BLaER1 treated with 17β-estradiol and CSF1 and Interleukin-3, amounts not matched to agents 10 nM and 100 nM (cell line): ENCODE results near the gene ZFYVE19.
A peak's percentile ranks its signal among the peaks of the same experiment; 100 is the strongest.

ENCODE experiments used
- H3K27ac ChIP-seq, 11 experiments: shearing (Covaris generic); formaldehyde crosslinking; 2 replicates each; pipeline ENCODE4 v1.8.1; 2022
- H3K27me3 ChIP-seq, 11 experiments: shearing (Covaris generic); formaldehyde crosslinking; 2 replicates each; pipeline ENCODE4 v1.8.1; 2022
- H3K36me3 ChIP-seq, 11 experiments: shearing (Covaris generic); formaldehyde crosslinking; 2 replicates each; pipeline ENCODE4 v1.8.1; 2022
- H3K4me1 ChIP-seq, 10 experiments: shearing (Covaris generic); formaldehyde crosslinking; 2 replicates each; pipeline ENCODE4 v1.8.1; 2022
- H3K4me2 ChIP-seq, 11 experiments: shearing (Covaris generic); formaldehyde crosslinking; 2 replicates each; pipeline ENCODE4 v1.8.1; 2022
- H3K4me3 ChIP-seq, 10 experiments: shearing (Covaris generic); formaldehyde crosslinking; 2 replicates each; pipeline ENCODE4 v1.8.1; 2022
- H3K9ac ChIP-seq, 11 experiments: shearing (Covaris generic); formaldehyde crosslinking; 2 replicates each; pipeline ENCODE4 v1.8.1; 2022
- H3K9me3 ChIP-seq, 11 experiments: shearing (Covaris generic); formaldehyde crosslinking; replicated peaks in 1 of 11; 2 replicates each; pipeline ENCODE4 v1.8.1; 2022
- H4K20me1 ChIP-seq, 11 experiments: shearing (Covaris generic); formaldehyde crosslinking; 2 replicates each; pipeline ENCODE4 v1.8.1; 2022
- Cebpa-rat ChIP-seq, 11 experiments: shearing (Covaris generic); IDR thresholded peaks; 2 replicates each; pipeline ENCODE4 v1.8.1; 2022

Gene ZFYVE19

DNA sequence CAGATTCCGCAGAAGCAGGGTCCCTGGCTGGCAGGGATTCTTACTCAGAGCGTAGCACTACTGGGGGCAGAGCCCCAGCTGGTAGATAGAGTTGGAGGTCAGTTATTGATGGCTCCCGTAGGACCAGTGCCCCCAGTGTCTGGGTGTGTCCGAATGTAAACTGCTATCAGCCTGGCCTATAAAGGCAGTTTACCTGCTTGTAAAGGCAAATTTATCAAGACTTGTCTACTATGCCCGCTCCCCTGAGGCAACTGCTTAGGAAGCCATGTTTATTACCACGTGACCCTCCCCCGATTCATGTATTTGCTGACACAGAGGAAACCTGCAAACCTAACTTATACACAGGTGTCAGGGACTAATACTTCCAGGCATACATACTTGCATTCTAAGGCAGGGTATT lies 22.2 kb downstream of the ZFYVE19 start:
- Histone ChIP-seq H3K4me2 (no peak overlapping the region), H3K9me3 (no peaks in the 10 kb centered on the region), H3K36me3 (no peaks in the 10 kb centered on the region), H3K27me3 (no peaks in the 10 kb centered on the region), H3K4me1 (no peaks in the 10 kb centered on the region), H3K27ac (no peak overlapping the region), H3K9ac (no peak overlapping the region), H4K20me1 (no peaks in the 10 kb centered on the region; a peak in 1 of 22 replicates), H3K4me3 (no peak overlapping the region)
- TF ChIP-seq Cebpa-rat (IDR thresholded peaks at IDR 0.05) = no peak

DNA sequence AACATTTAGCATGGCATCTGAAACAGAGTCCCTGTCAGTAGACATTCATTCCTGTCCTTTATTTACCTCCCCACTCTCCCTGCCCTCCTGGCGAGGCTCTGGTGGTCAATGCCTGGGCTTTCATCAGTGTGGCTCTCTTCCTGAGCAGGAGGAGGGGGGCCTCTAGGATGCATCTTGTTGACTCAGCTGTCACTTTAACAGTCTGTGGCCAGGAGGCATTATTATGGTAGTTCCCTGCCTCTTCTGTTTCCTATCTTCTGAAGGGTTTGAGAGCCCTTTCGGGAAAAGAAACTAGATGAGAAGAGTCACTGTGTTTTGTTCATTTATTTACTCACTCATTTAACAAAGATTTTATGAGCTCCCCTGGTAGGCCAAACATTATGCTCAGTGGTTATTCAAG lies 24.0 kb downstream of the ZFYVE19 start:
- no peaks in the 10 kb centered on the region for H3K4me1 ChIP-seq
- H3K36me3 ChIP-seq = no peaks in the 10 kb centered on the region
- no peak overlapping the region for H3K4me2 ChIP-seq
- H3K27me3 ChIP-seq = no peaks in the 10 kb centered on the region
- no peak overlapping the region for H3K4me3 ChIP-seq
- H3K9me3 ChIP-seq = no peaks in the 10 kb centered on the region
- H4K20me1 ChIP-seq = no peaks in the 10 kb centered on the region; a peak in 1 of 22 replicates
- no peak for TF ChIP-seq Cebpa-rat (IDR thresholded peaks at IDR 0.05)
- H3K27ac ChIP-seq = no peak overlapping the region
- no peak overlapping the region for H3K9ac ChIP-seq

DNA sequence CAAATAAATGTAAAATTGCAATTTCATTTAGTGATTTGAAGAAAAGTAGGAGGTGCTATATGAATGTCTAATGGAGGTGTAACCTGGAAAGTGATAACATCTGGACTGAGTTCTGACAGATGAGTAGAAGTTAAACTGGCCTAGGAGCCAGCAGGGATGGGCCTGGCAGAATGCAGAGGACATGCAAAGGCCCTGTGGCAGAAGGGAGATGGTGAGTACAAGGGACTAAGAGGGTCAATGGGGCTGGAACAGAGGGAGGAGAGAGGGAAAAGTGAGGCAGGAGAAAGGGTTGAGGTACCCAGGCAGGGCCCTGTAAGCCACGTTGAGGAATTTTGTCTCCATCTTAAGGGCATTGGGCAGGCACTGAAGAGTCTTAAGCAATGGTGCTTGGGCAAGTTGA lies 25.0 kb downstream of the ZFYVE19 start:
- TF ChIP-seq Cebpa-rat (IDR thresholded peaks at IDR 0.05) = no peak
- H3K27ac ChIP-seq = no peak overlapping the region
- H3K4me2 ChIP-seq = no peak overlapping the region
- no peaks in the 10 kb centered on the region for H3K36me3 ChIP-seq
- no peaks in the 10 kb centered on the region for H3K27me3 ChIP-seq
- H3K9me3 ChIP-seq = no peaks in the 10 kb centered on the region
- no peak overlapping the region for H3K9ac ChIP-seq
- H3K4me3 ChIP-seq = no peak overlapping the region
- H4K20me1 ChIP-seq = no peaks in the 10 kb centered on the region; a peak in 1 of 22 replicates
- H3K4me1 ChIP-seq = no peaks in the 10 kb centered on the region

DNA sequence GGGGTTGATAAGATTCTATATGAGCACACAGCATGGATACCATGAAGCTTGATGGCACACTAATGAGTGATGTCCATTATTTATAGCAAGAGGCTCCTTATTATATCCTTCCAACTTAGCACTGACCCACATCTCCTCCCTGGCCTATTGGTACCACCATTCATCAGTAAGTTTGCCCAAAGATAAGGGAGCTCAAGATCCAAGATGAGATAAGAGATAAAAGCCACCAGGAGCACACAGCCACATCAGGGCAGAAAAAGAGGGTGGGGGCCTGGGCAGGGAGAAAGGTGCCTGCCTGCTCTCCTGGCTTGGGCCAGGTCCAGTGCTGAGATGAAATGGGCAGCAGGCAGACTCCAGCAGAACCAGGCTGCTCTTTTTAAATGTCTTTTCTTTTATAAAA lies 26.0 kb downstream of the ZFYVE19 start:
- Histone ChIP-seq H3K27me3 (no peaks in the 10 kb centered on the region), H4K20me1 (no peaks in the 10 kb centered on the region; a peak in 1 of 22 replicates), H3K27ac (no peak overlapping the region), H3K4me1 (no peaks in the 10 kb centered on the region), H3K9me3 (no peaks in the 10 kb centered on the region), H3K4me2 (no peak overlapping the region), H3K4me3 (no peak overlapping the region), H3K36me3 (no peaks in the 10 kb centered on the region), H3K9ac (no peak overlapping the region)
- TF ChIP-seq Cebpa-rat (IDR thresholded peaks at IDR 0.05) = no peak

DNA sequence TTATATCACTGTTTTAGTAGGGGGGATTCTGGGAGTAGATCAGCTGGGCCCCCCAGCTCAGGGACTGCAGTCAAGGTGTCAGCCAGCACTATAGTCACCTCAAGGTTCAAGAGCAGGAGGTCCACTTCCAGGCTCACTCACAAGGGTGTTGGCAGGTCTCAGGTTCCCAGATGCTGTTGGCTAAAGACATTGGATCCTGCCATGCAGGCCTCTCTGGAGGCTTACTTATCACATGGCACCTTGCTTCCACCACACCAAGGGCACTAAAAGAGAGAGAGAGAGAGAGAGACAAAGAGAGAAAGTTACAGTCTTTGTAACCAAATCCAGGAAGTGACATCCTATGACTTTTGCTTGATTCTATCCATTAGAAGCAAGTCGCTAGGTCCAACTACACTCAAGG lies 29.1 kb downstream of the ZFYVE19 start:
- no peak for TF ChIP-seq Cebpa-rat (IDR thresholded peaks at IDR 0.05)
- Histone ChIP-seq H3K9ac (no peak overlapping the region), H3K36me3 (no peaks in the 10 kb centered on the region), H3K9me3 (no peaks in the 10 kb centered on the region), H3K4me2 (no peak overlapping the region), H3K27me3 (no peaks in the 10 kb centered on the region), H3K4me3 (no peak overlapping the region), H3K4me1 (no peaks in the 10 kb centered on the region), H3K27ac (no peak overlapping the region), H4K20me1 (no peaks in the 10 kb centered on the region)

DNA sequence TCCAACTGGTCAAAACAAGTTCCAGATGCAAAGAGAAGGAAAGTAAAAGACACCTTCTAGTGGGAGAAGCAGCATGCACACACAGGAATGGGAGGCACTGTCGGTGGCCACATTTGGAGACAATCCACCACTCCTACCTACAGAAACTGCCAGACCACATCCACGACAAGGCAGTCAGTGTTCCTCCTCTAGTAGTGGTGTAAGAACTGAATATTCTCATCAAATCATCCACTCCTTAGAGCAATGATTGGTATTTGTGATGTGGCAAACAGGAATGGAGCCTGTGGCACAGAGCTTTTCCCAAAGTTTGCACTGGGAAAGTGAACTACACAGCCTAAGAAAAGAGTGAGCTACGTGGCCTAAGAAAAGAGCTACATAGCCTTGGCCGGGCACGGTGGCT lies 31.9 kb downstream of the ZFYVE19 start:
- no peak for TF ChIP-seq Cebpa-rat (IDR thresholded peaks at IDR 0.05)
- H3K36me3 ChIP-seq = no peaks in the 10 kb centered on the region
- H3K4me1 ChIP-seq = peaks cover 0 to 8% (median 6%) of the 10 kb centered on the region in 10 experiments; a peak in 9 of 20 replicates
- no peak overlapping the region for H3K9ac ChIP-seq
- H4K20me1 ChIP-seq = no peaks in the 10 kb centered on the region
- no peak overlapping the region for H3K4me2 ChIP-seq
- H3K27me3 ChIP-seq = peaks cover 0 to 6% (median 0%) of the 10 kb centered on the region in 11 experiments; a peak in 4 of 22 replicates
- H3K4me3 ChIP-seq = no peak overlapping the region
- no peaks in the 10 kb centered on the region for H3K9me3 ChIP-seq
- no peak overlapping the region for H3K27ac ChIP-seq

GRCh38 chr15:40841741-40842140 lies 34.9 kb downstream of the ZFYVE19 start:
- Histone ChIP-seq H3K4me3 (no peak overlapping the region), H3K4me1 (peaks cover 19 to 32% (median 28%) of the 10 kb centered on the region in 10 experiments), H3K9me3 (no peaks in the 10 kb centered on the region), H3K27me3 (peaks cover 0 to 6% (median 0%) of the 10 kb centered on the region in 11 experiments; a peak in 5 of 22 replicates), H3K9ac (no peak overlapping the region), H3K4me2 (no peak overlapping the region), H3K27ac (no peak overlapping the region), H4K20me1 (peaks cover 0 to 13% (median 0%) of the 10 kb centered on the region in 11 experiments; a peak in 3 of 22 replicates), H3K36me3 (0 out of 22 replicates have a peak, but pooled peaks cover 0 to 4% (median 0%) of the 10 kb centered on the region in 11 experiments)
- no peak for TF ChIP-seq Cebpa-rat (IDR thresholded peaks at IDR 0.05)

DNA sequence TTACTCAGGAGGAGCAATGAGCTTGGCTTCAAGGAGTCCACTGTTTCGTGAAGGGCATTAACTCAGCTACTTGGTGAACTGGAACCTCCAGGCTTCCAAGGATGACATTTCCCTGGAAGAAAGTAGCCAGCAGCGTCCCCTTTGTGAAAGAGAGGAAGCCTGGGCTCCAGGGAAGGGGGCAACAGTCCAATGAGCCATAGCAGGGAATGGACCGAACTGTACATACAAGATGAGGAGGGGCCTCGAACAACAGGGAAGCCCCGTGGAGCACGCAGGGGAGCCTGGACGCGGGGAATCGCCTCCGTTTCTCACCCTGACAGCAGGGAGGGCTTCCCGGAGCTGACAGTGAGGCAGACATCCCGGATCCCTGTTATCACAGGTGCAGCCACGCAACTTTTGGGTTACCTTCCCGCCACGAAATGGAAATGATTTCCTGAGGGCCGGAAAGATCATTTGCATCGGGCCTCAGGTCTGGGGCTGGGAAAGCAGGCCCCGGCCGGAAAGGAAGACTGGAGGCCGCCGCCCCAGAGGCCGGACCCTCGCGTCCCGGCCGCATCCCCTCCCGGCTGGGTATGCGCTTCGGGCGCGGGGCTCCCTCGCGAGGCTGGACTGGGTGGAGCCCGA lies 36.5 kb downstream of the ZFYVE19 start:
- no peak for TF ChIP-seq Cebpa-rat (IDR thresholded peaks at IDR 0.05)
- H3K27ac ChIP-seq = peak overlapping the region; percentile 66 to 82 (median 75); a peak in 21 of 22 replicates
- H3K9ac ChIP-seq = peak overlapping the region; percentile 74 to 89 (median 84)

GRCh38 chr15:40843885-40844695 lies 37.2 kb downstream of the ZFYVE19 start, which contains the start of gene SPINT1:
SPINT1 (plus strand) TSS chr15:40844048; CDS start chr15:40844555, 507 bp downstream.
- Histone ChIP-seq H4K20me1 (peaks cover 0 to 28% (median 6%) of the 10 kb centered on the region in 11 experiments; a peak in 9 of 22 replicates), H3K4me2 (peak within 1 kb of the TSS; percentile 77 to 100 (median 95)), H3K4me1 (peaks cover 35 to 49% (median 44%) of the 10 kb centered on the region in 10 experiments), H3K36me3 (peaks cover 0 to 5% (median under 1%) of the 10 kb centered on the region in 11 experiments; a peak in 8 of 22 replicates), H3K4me3 (peak within 1 kb of the TSS; percentile 75 to 96 (median 90)), H3K9me3 (no peaks in the 10 kb centered on the region), H3K9ac (peak within 1 kb of the TSS; percentile 74 to 89 (median 84)), H3K27ac (peak within 1 kb of the TSS; percentile 66 to 82 (median 75)), H3K27me3 (peaks cover 0 to 6% (median 0%) of the 10 kb centered on the region in 11 experiments; a peak in 5 of 22 replicates)
- TF ChIP-seq Cebpa-rat (IDR thresholded peaks at IDR 0.05) = no peak

More for the DNA sequence above, 36.5 kb downstream of the ZFYVE19 start:
- Histone ChIP-seq H3K4me2 (peak overlapping the region; percentile 77 to 100 (median 95)), H4K20me1 (peaks cover 0 to 26% (median 6%) of the 10 kb centered on the region in 11 experiments; a peak in 9 of 22 replicates), H3K4me1 (peaks cover 34 to 48% (median 44%) of the 10 kb centered on the region in 10 experiments), H3K36me3 (peaks cover 0 to 4% (median 0%) of the 10 kb centered on the region in 11 experiments; a peak in 1 of 22 replicates), H3K4me3 (peak overlapping the region; percentile 75 to 96 (median 90)), H3K27me3 (peaks cover 0 to 6% (median 0%) of the 10 kb centered on the region in 11 experiments; a peak in 5 of 22 replicates), H3K9me3 (no peaks in the 10 kb centered on the region)
